Measurements from ENCODE around the gene PEAR1.

The PEAR1 gene

GRCh38 chr1:156947127-156947526, 53.6 kb downstream of the PEAR1 start:
- H3K4me3 ChIP-seq (replicated peaks; ENCODE audit: insufficient read depth, low read length): no peak overlapping the region
- TF ChIP-seq, protein P1, sequence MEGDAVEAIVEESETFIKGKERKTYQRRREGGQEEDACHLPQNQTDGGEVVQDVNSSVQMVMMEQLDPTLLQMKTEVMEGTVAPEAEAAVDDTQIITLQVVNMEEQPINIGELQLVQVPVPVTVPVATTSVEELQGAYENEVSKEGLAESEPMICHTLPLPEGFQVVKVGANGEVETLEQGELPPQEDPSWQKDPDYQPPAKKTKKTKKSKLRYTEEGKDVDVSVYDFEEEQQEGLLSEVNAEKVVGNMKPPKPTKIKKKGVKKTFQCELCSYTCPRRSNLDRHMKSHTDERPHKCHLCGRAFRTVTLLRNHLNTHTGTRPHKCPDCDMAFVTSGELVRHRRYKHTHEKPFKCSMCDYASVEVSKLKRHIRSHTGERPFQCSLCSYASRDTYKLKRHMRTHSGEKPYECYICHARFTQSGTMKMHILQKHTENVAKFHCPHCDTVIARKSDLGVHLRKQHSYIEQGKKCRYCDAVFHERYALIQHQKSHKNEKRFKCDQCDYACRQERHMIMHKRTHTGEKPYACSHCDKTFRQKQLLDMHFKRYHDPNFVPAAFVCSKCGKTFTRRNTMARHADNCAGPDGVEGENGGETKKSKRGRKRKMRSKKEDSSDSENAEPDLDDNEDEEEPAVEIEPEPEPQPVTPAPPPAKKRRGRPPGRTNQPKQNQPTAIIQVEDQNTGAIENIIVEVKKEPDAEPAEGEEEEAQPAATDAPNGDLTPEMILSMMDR (IDR thresholded peaks at IDR 0.05; ENCODE audit: insufficient read depth, low read length): no peak
- no peak for TF ChIP-seq GABPA (IDR thresholded peaks at IDR 0.05; ENCODE audit: low read depth)
- no peak for TF ChIP-seq SPI1 (IDR thresholded peaks at IDR 0.05; ENCODE audit: borderline replicate concordance, low read depth)
- TF ChIP-seq, protein P2, sequence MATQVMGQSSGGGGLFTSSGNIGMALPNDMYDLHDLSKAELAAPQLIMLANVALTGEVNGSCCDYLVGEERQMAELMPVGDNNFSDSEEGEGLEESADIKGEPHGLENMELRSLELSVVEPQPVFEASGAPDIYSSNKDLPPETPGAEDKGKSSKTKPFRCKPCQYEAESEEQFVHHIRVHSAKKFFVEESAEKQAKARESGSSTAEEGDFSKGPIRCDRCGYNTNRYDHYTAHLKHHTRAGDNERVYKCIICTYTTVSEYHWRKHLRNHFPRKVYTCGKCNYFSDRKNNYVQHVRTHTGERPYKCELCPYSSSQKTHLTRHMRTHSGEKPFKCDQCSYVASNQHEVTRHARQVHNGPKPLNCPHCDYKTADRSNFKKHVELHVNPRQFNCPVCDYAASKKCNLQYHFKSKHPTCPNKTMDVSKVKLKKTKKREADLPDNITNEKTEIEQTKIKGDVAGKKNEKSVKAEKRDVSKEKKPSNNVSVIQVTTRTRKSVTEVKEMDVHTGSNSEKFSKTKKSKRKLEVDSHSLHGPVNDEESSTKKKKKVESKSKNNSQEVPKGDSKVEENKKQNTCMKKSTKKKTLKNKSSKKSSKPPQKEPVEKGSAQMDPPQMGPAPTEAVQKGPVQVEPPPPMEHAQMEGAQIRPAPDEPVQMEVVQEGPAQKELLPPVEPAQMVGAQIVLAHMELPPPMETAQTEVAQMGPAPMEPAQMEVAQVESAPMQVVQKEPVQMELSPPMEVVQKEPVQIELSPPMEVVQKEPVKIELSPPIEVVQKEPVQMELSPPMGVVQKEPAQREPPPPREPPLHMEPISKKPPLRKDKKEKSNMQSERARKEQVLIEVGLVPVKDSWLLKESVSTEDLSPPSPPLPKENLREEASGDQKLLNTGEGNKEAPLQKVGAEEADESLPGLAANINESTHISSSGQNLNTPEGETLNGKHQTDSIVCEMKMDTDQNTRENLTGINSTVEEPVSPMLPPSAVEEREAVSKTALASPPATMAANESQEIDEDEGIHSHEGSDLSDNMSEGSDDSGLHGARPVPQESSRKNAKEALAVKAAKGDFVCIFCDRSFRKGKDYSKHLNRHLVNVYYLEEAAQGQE (IDR thresholded peaks at IDR 0.05; ENCODE audit: insufficient replicate concordance, low read depth): no peak
- no peak for TF ChIP-seq POLR2AphosphoS5 (IDR thresholded peaks at IDR 0.05; ENCODE audit: low read depth)
- no peak for DNase-seq (ENCODE audit: low read depth in 1 of 2, low spot score in 1 of 2)
- H3K27ac ChIP-seq (replicated peaks): no peak overlapping the region
- H3K27me3 ChIP-seq (ENCODE audit: insufficient read depth, poor library complexity, severe bottlenecking): no peaks in the 10 kb centered on the region

DNA sequence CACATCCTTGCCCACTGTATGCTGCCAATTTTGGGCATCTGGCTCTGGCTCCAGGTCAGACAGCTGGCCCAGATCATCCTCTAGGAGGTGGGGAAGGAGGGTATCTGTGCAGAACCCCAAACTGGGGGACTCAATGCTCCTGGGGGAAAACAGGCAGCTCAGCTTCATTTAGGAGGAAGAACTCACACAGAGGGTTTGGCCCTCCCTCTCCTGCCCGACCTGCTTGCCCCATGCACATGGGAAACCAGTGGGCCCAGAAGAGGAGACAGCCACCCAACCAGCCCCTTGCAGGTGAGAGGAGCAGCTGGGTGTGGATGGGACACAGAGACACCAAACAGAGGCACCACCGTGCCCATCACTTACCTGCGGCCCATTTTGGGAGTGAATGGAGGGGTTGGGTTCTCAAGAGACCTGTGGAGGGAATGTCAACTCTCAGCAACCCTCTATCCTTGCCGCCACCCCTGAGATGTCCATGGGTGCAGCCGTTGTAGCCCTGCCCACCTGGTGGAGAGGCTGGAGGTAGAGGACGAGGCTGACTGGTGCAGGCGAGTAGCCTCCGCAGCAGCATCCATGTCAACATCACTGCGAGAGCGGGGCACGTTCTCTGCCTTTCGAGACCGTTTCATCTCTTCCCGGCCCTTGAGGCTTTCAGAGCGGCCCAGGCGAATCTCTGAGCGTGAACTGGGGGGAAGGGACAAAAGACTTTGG, 54.5 kb downstream of the PEAR1 start:
- no peak for TF ChIP-seq GABPA (IDR thresholded peaks at IDR 0.05; ENCODE audit: low read depth)
- DNase-seq (ENCODE audit: low read depth in 1 of 2, low spot score in 1 of 2): no peak

GRCh38 chr1:156948708-156949107, 55.2 kb downstream of the PEAR1 start:
- no peak for DNase-seq (ENCODE audit: low read depth in 1 of 2, low spot score in 1 of 2)
- H3K4me3 ChIP-seq (replicated peaks; ENCODE audit: insufficient read depth, low read length): no peak overlapping the region
- no peak overlapping the region for H3K27ac ChIP-seq (replicated peaks)
- TF ChIP-seq, protein P2 (IDR thresholded peaks at IDR 0.05; ENCODE audit: insufficient replicate concordance, low read depth): no peak
- TF ChIP-seq SPI1 (IDR thresholded peaks at IDR 0.05; ENCODE audit: borderline replicate concordance, low read depth) (no peak), GABPA (IDR thresholded peaks at IDR 0.05; ENCODE audit: low read depth) (no peak), POLR2AphosphoS5 (IDR thresholded peaks at IDR 0.05; ENCODE audit: low read depth) (no peak)
- TF ChIP-seq, protein P1 (IDR thresholded peaks at IDR 0.05; ENCODE audit: insufficient read depth, low read length): no peak
- H3K27me3 ChIP-seq (ENCODE audit: insufficient read depth, poor library complexity, severe bottlenecking): no peaks in the 10 kb centered on the region

More for the DNA sequence above, 54.5 kb downstream of the PEAR1 start:
- Histone ChIP-seq H3K27me3 (ENCODE audit: insufficient read depth, poor library complexity, severe bottlenecking) (no peaks in the 10 kb centered on the region), H3K4me3 (replicated peaks; ENCODE audit: insufficient read depth, low read length) (no peak overlapping the region), H3K27ac (replicated peaks) (no peak overlapping the region)

DNA sequence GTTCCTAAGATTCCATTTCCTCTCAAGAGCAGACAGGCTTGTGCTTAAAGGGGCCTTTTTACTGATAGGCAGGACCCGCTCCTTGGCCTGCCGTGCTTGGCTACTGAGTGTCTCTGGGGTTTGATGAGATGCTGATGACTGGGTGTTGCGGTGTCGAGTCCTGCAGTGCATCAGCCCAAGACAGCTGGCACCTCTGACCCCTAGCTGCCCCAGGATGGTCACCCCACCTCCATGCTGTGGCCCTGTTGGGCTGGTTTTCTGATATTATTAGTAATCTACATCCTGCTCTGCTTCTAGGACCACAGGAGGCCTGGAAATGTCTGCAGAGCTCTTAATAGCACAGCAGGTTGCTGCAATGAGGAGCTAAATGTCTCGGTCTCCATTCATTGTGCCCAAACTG, 55.6 kb downstream of the PEAR1 start:
- H3K27ac ChIP-seq (replicated peaks): no peak overlapping the region
- no peak for DNase-seq (ENCODE audit: low read depth in 1 of 2, low spot score in 1 of 2)
- no peak for TF ChIP-seq POLR2AphosphoS5 (IDR thresholded peaks at IDR 0.05; ENCODE audit: low read depth)
- no peak for TF ChIP-seq GABPA (IDR thresholded peaks at IDR 0.05; ENCODE audit: low read depth)
- TF ChIP-seq, protein P1 (IDR thresholded peaks at IDR 0.05; ENCODE audit: insufficient read depth, low read length): no peak
- TF ChIP-seq SPI1 (IDR thresholded peaks at IDR 0.05; ENCODE audit: borderline replicate concordance, low read depth): no peak
- TF ChIP-seq, protein P2 (IDR thresholded peaks at IDR 0.05; ENCODE audit: insufficient replicate concordance, low read depth): no peak
- no peak overlapping the region for H3K4me3 ChIP-seq (replicated peaks; ENCODE audit: insufficient read depth, low read length)
- H3K27me3 ChIP-seq (ENCODE audit: insufficient read depth, poor library complexity, severe bottlenecking): no peaks in the 10 kb centered on the region
